ENCODE results near the gene FEM1B.

Gene FEM1B

GRCh38 chr15:68328964-68329363, 51.4 kb downstream of the FEM1B start:
- DNase-seq, result no peak

GRCh38 chr15:68330416-68330815, 52.9 kb downstream of the FEM1B start:
- DNase-seq, result no peak

GRCh38 chr15:68330901-68331300, 53.4 kb downstream of the FEM1B start:
- no peak for DNase-seq

- no peak for DNase-seq
Observed at GRCh38 chr15:68332266-68332665, 54.7 kb downstream of the FEM1B start.

GRCh38 chr15:68333775-68334470, 56.4 kb downstream of the FEM1B start:
- DNase-seq, result no peak

- peak; percentile 30 for DNase-seq
Observed at GRCh38 chr15:68334661-68335124, 57.1 kb downstream of the FEM1B start.

GRCh38 chr15:68335251-68335650, 57.7 kb downstream of the FEM1B start:
- no peak for DNase-seq

- DNase-seq, result no peak
Observed at GRCh38 chr15:68335655-68336054, 58.1 kb downstream of the FEM1B start.

GRCh38 chr15:68336516-68336915, 59.0 kb downstream of the FEM1B start:
- DNase-seq, result no peak

- DNase-seq, result no peak
Observed at GRCh38 chr15:68337826-68338225, 60.3 kb downstream of the FEM1B start.

GRCh38 chr15:68339481-68339880, 61.9 kb downstream of the FEM1B start:
- no peak for DNase-seq

- no peak for DNase-seq
Observed at GRCh38 chr15:68340726-68341671, 63.5 kb downstream of the FEM1B start.

GRCh38 chr15:68341760-68342725, 64.5 kb downstream of the FEM1B start:
- no peak for DNase-seq

- DNase-seq, result no peak
Observed at GRCh38 chr15:68343579-68344225, 66.2 kb downstream of the FEM1B start.

- no peak for DNase-seq
Observed at GRCh38 chr15:68344600-68344999, 67.1 kb downstream of the FEM1B start.

All from GDM1 (cell line).